VCaP (cell line): ENCODE measurements around the gene PRR30.

Source experiments
- H3K27ac ChIP-seq: fragments of 450-650 bp; 2 replicates; pipeline ENCODE4 v1.5.1; 2017
- TF ChIP-seq, protein P1 (sequence below): fragments of 450-650 bp; conservative IDR thresholded peaks from 2 replicates; pipeline ENCODE4 v1.5.1; 2017; ENCODE audit warnings: mild to moderate bottlenecking, moderate library complexity

The PRR30 gene

DNA sequence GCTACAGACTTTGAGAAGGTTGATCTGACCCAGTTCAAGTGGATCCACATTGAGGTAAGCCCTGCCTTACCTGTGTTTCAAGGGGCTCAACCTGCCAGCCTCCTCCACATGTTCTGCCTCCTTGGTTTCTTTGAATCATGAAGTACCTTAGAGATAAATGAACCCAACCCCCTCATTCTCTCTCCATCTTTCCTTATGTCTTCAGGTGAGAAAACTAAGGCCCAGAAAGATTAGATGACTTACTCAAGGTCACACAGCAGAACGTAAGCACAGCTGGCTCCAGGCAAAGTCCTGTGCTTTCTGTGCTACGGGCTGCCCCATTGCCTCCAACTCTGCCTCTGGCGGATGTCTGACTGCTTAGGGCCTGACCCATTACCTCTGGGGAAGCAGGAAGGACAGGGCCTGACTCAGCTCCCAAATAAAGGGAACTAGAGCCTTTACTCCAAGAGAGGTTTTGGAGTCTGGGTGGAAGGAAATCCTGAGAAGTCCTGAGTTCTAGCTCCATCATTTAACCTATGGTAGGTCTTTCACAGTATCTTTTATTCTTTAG lies 42.4 kb downstream of the PRR30 start:
- TF ChIP-seq, protein P1, sequence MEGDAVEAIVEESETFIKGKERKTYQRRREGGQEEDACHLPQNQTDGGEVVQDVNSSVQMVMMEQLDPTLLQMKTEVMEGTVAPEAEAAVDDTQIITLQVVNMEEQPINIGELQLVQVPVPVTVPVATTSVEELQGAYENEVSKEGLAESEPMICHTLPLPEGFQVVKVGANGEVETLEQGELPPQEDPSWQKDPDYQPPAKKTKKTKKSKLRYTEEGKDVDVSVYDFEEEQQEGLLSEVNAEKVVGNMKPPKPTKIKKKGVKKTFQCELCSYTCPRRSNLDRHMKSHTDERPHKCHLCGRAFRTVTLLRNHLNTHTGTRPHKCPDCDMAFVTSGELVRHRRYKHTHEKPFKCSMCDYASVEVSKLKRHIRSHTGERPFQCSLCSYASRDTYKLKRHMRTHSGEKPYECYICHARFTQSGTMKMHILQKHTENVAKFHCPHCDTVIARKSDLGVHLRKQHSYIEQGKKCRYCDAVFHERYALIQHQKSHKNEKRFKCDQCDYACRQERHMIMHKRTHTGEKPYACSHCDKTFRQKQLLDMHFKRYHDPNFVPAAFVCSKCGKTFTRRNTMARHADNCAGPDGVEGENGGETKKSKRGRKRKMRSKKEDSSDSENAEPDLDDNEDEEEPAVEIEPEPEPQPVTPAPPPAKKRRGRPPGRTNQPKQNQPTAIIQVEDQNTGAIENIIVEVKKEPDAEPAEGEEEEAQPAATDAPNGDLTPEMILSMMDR: no peak
- peak overlapping the region; percentile 67; the same call in 1 of the 2 replicates for H3K27ac ChIP-seq

DNA sequence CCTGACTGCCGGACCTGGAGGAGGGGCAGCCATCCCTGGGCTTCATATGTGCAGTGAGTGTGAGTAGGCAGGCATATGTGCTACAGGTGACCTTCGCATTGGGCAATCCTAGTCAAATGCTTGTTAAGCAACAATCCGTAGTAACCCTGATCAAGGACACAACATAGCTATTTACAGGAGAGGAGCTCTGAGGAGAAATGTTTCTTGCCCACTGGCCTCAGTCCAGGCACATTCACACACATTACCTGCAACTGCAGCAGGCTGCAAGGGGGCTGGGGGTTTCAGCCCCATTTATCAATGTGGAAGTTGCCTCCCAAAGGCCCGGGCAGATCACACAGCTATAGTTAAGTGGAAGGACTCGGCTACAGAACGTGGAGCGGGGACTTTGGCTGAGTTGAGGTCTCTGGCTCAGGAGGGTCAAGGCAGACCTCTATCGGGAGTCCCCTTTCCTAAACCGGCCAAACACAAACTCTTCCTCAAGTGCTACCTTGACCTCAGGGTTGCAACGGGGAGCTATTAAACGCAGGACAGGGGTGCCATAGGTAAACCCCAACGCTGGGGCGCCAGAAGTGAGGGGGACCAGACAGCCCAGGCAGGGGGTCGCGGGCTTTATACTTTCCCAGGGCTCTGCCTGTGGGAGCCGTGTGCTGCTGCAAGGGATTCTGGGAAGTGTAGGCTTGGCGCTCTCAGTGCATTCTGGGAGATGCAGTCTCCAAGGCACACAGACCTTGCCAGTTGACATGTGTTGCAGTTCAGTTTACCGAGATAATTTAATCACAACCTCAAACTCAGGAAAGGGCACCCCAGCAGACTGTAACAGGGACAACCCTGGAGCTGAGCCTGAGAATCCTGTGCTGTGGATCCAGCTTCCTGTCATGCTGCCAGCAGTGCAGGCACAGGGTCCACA lies 43.2 kb downstream of the PRR30 start:
- TF ChIP-seq, protein P1: no peak
- H3K27ac ChIP-seq: peak overlapping the region; percentile 67; the same call in 1 of the 2 replicates

DNA sequence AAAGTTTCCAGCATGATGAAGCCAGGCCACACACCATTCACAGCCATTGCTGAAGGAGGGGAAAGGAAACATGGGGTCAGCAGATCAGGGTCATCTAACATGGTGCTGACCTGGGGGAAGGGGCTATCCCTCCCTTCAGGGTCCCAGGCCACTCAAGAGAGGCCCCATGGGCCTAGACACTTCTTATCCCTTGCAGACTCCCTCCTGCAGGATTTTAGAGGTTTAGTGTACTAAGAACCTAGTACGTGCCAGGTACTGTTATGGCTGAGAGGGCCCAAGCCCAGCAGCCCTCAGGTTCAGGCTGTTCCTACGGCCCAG lies 43.8 kb downstream of the PRR30 start:
- TF ChIP-seq, protein P1: no peak
- H3K27ac ChIP-seq: 0 out of 2 replicates have a peak overlapping the region, but pooled peaks have one; percentile 67

DNA sequence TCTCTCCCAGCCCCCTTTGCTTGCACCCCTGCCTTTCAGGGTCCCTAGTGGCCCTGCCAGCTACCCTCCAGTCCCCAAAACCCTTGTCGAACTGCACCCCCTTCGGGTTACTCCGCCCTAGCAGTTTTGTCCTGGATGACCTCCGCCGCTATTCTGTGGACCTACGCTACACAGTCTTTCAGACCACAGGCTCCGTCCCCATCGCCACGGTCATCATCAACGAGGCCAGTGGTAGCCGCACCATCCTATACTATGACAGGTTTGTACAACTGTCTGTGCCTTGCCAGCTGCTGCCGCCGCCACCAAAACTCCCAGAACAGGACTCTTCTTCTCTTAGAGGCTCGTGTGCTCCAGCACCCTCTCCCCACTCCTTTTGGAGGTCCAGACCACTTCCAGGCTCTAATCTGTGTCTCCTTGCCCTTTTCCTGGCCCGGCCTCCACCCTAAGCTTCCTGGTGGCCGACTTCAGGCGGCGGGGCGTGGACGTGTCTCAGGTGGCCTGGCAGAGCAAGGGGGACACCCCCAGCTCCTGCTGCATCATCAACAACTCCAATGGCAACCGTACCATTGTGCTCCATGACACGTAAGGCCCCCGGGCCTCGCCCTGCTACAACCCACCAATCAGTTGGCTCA lies 44.7 kb downstream of the PRR30 start:
- no peak overlapping the region for H3K27ac ChIP-seq
- TF ChIP-seq, protein P1: no peak

DNA sequence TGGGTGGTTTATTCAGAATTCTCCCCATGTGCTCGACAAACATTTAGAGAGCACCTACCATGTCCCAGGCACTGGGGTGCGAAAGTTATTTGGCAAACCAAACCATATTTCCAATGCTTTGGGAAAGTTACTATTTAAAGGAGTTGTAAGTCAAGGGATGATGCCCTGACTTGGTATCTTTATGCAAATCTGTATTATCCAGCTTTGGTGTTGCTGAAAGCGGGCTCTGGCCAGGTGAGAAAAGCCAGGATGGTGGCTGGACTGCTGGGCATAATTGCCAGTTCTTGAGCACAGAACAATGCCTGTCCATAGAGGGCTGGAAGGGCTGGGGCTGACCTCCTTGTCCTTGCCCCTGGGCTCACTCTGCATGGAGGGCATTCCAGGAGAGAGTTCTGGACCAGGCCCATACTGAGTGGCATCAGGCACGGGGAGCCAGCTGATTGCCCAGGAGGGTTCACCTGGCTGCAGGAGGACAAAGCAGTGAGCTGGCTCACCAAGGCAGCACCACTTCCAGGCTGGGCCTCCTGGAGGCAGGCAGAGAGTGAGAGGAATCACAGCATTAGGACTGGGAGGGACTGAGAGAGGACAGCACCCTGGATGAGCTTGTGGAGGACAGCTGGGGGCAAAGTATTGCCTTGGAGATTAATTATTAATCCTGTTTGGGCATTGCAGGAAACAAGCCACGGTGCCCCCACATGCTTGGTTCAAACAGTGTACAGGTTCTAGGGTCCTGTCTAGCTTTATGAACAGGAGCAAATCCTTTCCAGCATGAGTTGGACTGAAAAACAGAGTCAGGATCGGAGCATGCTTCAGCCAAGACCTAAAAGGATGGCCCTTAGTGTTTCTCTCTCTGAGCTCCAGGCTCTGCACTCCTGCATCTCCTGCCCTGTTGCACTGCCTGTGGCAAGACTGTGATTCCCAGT lies 45.5 kb downstream of the PRR30 start:
- TF ChIP-seq, protein P1: no peak
- no peak overlapping the region for H3K27ac ChIP-seq

DNA sequence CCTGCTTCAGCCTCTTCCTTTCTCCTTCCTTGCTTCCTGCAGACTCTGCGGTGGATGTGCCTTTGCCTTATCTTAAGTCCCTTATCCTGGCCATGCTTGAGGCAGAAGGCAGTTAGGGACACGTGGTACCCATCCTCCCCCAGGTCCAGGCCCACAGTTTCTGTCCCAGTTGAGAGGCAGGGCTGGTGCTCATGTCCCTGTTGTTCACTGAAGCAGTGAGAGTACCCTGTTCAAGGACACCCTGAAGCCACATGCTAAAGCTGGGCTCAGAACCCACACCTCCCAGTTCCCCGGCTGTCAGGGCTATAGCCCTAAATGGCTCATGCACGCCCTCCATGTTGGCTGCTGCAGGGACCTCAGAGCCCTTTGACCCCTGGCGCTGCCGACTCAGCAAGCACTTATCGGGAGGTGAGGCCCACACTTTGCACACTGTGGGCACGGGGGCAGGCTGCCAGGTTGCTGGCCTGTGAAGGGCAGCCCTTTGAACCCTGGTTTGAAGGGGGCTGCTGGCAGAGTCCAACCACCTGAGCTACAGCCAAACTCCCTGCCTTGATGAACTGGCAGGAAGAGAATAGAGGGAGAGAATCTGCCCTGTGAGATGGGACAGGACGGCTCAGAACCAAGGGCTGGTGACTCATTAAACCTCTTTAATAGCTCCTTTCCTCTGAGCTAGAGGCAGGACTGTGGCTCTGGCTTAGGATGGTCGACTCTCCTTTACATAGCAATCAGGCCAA lies 46.3 kb downstream of the PRR30 start:
- TF ChIP-seq, protein P1: no peak
- no peak overlapping the region for H3K27ac ChIP-seq
